H1 (cell line): ENCODE data around the gene TNP2. TPM values are rescaled to one million over a fixed set of nuclear protein-coding genes. Genes with fewer than 3 reads are reported as not detected.

Experiments
- CTCF ChIA-PET: fragments of 300-600 bp; sonication (Branson Sonifier 250); formaldehyde crosslinking; loops from one replicate; lab custom pipeline; 2021; ENCODE audit not compliant: partially characterized antibody; lab: Charles Lee
- POLR2A ChIA-PET: fragments of 300-600 bp; sonication (Branson Sonifier 250); formaldehyde crosslinking; loops from one replicate; lab custom pipeline; 2021; ENCODE audit warnings: inconsistent platforms; ENCODE audit not compliant: partially characterized antibody; lab: Charles Lee
- DNase-seq, 2 experiments: peaks; one replicate each; pipeline versions ENCODE4 v3.0.0 to v3.0.0-alpha.2; 2010 to 2022; ENCODE audit warnings: low spot score in 2 of 2, low read depth in 1 of 2, mixed read lengths in 1 of 2
- FAIRE-seq: peaks from 2 replicates; lab custom pipeline; 2011; peaks lifted over from hg19 to GRCh38; lab: Jason Lieb, UNC
- H2AFZ ChIP-seq: 2 replicates; pipeline ENCODE4 v1.8.1; 2012; ENCODE audit warnings: low read length, inconsistent platforms
- H2AK5ac ChIP-seq: 2 replicates; pipeline ENCODE4 v1.6.1; 2013; ENCODE audit warnings: low read depth, low read length
- H2BK120ac ChIP-seq: replicated peaks from 2 replicates; pipeline ENCODE3; 2013; ENCODE audit warnings: low read depth, low read length, inconsistent platforms
- H2BK12ac ChIP-seq: 2 replicates; pipeline ENCODE4 v1.6.1; 2013; ENCODE audit warnings: low read depth, low read length
- H2BK15ac ChIP-seq: 2 replicates; pipeline ENCODE4 v1.6.1; 2013; ENCODE audit warnings: low read length
- H2BK20ac ChIP-seq: 2 replicates; pipeline ENCODE4 v1.6.1; 2013; ENCODE audit warnings: low read length
- H2BK5ac ChIP-seq: 2 replicates; pipeline ENCODE4 v1.6.1; 2013; ENCODE audit warnings: low read depth, low read length
- H3K14ac ChIP-seq: 2 replicates; pipeline ENCODE4 v1.6.1; 2013; ENCODE audit warnings: inconsistent platforms; ENCODE audit not compliant: insufficient read length
- H3K18ac ChIP-seq: 2 replicates; pipeline ENCODE4 v1.6.1; 2013; ENCODE audit warnings: low read length; ENCODE audit errors: extremely low read depth
- H3K23ac ChIP-seq: 2 replicates; pipeline ENCODE4 v1.6.1; 2013; ENCODE audit warnings: inconsistent platforms; ENCODE audit not compliant: insufficient read length
- H3K23me2 ChIP-seq: 2 replicates; pipeline ENCODE4 v1.6.1; 2013; ENCODE audit warnings: low read depth, low read length
- H3K27ac ChIP-seq: 2 replicates; pipeline ENCODE4 v1.6.1; 2011; ENCODE audit warnings: low read depth, low read length, inconsistent platforms
- H3K27me3 ChIP-seq, 4 experiments: replicated peaks in 1 of 4; 1 replicate in 1 of 4; 2 replicates in 3 of 4; pipeline versions ENCODE4 v1.6.1 to v1.8.1; 2011 to 2013; ENCODE audit warnings: low read length in 3 of 4, mild to moderate bottlenecking in 3 of 4, inconsistent platforms in 2 of 4, mixed read lengths in 2 of 4, moderate library complexity in 1 of 4; ENCODE audit not compliant: control insufficient read depth in 3 of 4, insufficient read depth in 3 of 4; ENCODE audit errors: extremely low read depth in 1 of 4
- H3K36me3 ChIP-seq, 4 experiments: 2 replicates each; pipeline versions ENCODE4 v1.6.1 to v1.8.1; 2011 to 2013; ENCODE audit warnings: mild to moderate bottlenecking in 4 of 4, low read length in 3 of 4, moderate library complexity in 2 of 4, control low read depth in 1 of 4, inconsistent platforms in 1 of 4; ENCODE audit not compliant: insufficient read depth in 4 of 4, control insufficient read depth in 2 of 4
- H3K4ac ChIP-seq: replicated peaks from 2 replicates; pipeline ENCODE3; 2013; ENCODE audit warnings: low read length, low read depth, mixed read lengths, inconsistent platforms; ENCODE audit not compliant: insufficient read length
- H3K4me1 ChIP-seq, 4 experiments: replicated peaks in 1 of 4; 1 replicate in 1 of 4; 2 replicates in 3 of 4; pipeline versions ENCODE4 v1.6.1 to v1.8.1; 2011 to 2013; ENCODE audit warnings: low read length in 3 of 4, inconsistent platforms in 2 of 4, mixed read lengths in 1 of 4; ENCODE audit not compliant: insufficient read depth in 4 of 4, control insufficient read depth in 3 of 4
- H3K4me2 ChIP-seq, 2 experiments: 2 replicates each; pipeline versions ENCODE4 v1.6.1 to v1.8.1; 2011 to 2013; ENCODE audit warnings: low read depth in 2 of 2, low read length in 2 of 2, control low read depth in 1 of 2, inconsistent platforms in 1 of 2, mild to moderate bottlenecking in 1 of 2; ENCODE audit not compliant: insufficient read depth in 1 of 2
- H3K4me3 ChIP-seq, 4 experiments: fragments of 200-600, 300-600 bp in 1 of 4; sonication (generic), shearing (Covaris generic), sonication (Bioruptor Twin) in 1 of 4; 2 replicates each; pipeline versions ENCODE4 v1.5.1 to v1.8.1; 2011 to 2016; ENCODE audit warnings: low read length in 4 of 4, low read depth in 3 of 4, control low read depth in 2 of 4, inconsistent platforms in 2 of 4, mild to moderate bottlenecking in 2 of 4, mixed read lengths in 1 of 4, moderate library complexity in 1 of 4; ENCODE audit not compliant: insufficient read depth in 2 of 4; ENCODE audit errors: extremely low read depth in 1 of 4
- H3K56ac ChIP-seq: replicated peaks from 2 replicates; pipeline ENCODE3; 2013; ENCODE audit warnings: low read depth, mild to moderate bottlenecking, mixed read lengths, low read length, inconsistent platforms; ENCODE audit not compliant: insufficient read length
- H3K79me1 ChIP-seq: 2 replicates; pipeline ENCODE4 v1.6.1; 2013; ENCODE audit warnings: low read depth, low read length, control low read depth
- H3K79me2 ChIP-seq, 2 experiments: 2 replicates each; pipeline versions ENCODE4 v1.6.1 to v1.8.1; 2012 to 2013; ENCODE audit warnings: low read length in 2 of 2, mild to moderate bottlenecking in 2 of 2, inconsistent platforms in 1 of 2; ENCODE audit not compliant: insufficient read depth in 2 of 2, control insufficient read depth in 1 of 2
- H3K9ac ChIP-seq, 4 experiments: replicated peaks in 1 of 4; 1 replicate in 1 of 4; 2 replicates in 3 of 4; pipeline versions ENCODE4 v1.6.1 to v1.8.1; 2011 to 2013; ENCODE audit warnings: low read depth in 3 of 4, low read length in 3 of 4, control low read depth in 2 of 4, mild to moderate bottlenecking in 2 of 4, moderate library complexity in 2 of 4, inconsistent platforms in 1 of 4; ENCODE audit errors: extremely low read depth in 1 of 4
- H3K9me3 ChIP-seq, 2 experiments: 2 replicates each; pipeline versions ENCODE4 v1.6.1 to v1.8.1; 2012 to 2013; ENCODE audit warnings: mild to moderate bottlenecking in 2 of 2, moderate library complexity in 2 of 2, control low read depth in 1 of 2, inconsistent platforms in 1 of 2, low read depth in 1 of 2, low read length in 1 of 2, mixed read lengths in 1 of 2; ENCODE audit not compliant: insufficient read depth in 2 of 2
- H4K20me1 ChIP-seq, 2 experiments: replicated peaks in 1 of 2; 2 replicates each; pipeline versions ENCODE3 to v1.8.1; 2011 to 2013; ENCODE audit warnings: inconsistent platforms in 2 of 2, low read length in 2 of 2, mild to moderate bottlenecking in 1 of 2; ENCODE audit not compliant: insufficient read depth in 2 of 2, control insufficient read depth in 1 of 2
- H4K5ac ChIP-seq: 2 replicates; pipeline ENCODE4 v1.6.1; 2013; ENCODE audit warnings: low read length, low read depth, mixed read lengths, inconsistent platforms; ENCODE audit not compliant: insufficient read length
- H4K8ac ChIP-seq: 2 replicates; pipeline ENCODE4 v1.8.0; 2013; ENCODE audit warnings: mild to moderate bottlenecking, moderate library complexity, low read length, inconsistent platforms; ENCODE audit not compliant: insufficient read depth; ENCODE audit errors: extremely low read depth
- H4K91ac ChIP-seq: replicated peaks from 2 replicates; pipeline ENCODE3; 2013; ENCODE audit warnings: low read length, mixed read lengths, inconsistent platforms; ENCODE audit not compliant: insufficient read length
- BRCA1 ChIP-seq: IDR thresholded peaks from 2 replicates; pipeline ENCODE4 v1.6.1; 2012; ENCODE audit warnings: low read depth, low read length, improper control_type of control experiment
- FOSL1 ChIP-seq: IDR thresholded peaks from 2 replicates; pipeline ENCODE4 v1.6.1; 2011; ENCODE audit warnings: mild to moderate bottlenecking, low read depth, low read length, moderate library complexity; ENCODE audit not compliant: insufficient read depth
- POU5F1 ChIP-seq: IDR thresholded peaks from 2 replicates; pipeline ENCODE4 v1.6.1; 2011; ENCODE audit warnings: low read depth, mild to moderate bottlenecking, low read length, moderate library complexity
- SP2 ChIP-seq: IDR thresholded peaks from 2 replicates; pipeline ENCODE4 v1.6.1; 2012; ENCODE audit warnings: mild to moderate bottlenecking, low read length, inconsistent platforms
- TBP ChIP-seq: IDR thresholded peaks from 2 replicates; pipeline ENCODE4 v1.6.1; 2011; ENCODE audit warnings: low read depth, low read length, improper control_type of control experiment
- TCF12 ChIP-seq: IDR thresholded peaks from 2 replicates; pipeline ENCODE4 v1.6.1; 2011; ENCODE audit warnings: low read depth, mild to moderate bottlenecking, low read length
- TEAD4 ChIP-seq: IDR thresholded peaks from 2 replicates; pipeline ENCODE4 v1.6.1; 2012; ENCODE audit warnings: low read depth, low read length, inconsistent platforms, mixed read lengths
- USF2 ChIP-seq: IDR thresholded peaks from 2 replicates; pipeline ENCODE4 v1.6.1; 2011; ENCODE audit warnings: low read length, improper control_type of control experiment
- WGBS, 2 experiments: shearing (Covaris generic) in 1 of 2; methylation state at CpG; one replicate each; pipeline versions ENCODE4 v1.1.6 to v1.1.7; 2013 to 2015; ENCODE audit warnings: low lambda C conversion rate in 2 of 2, mixed read lengths in 2 of 2, inconsistent platforms in 1 of 2, low coverage in 1 of 2, missing lambda C conversion rate in 1 of 2; ENCODE audit not compliant: insufficient replicate concordance in 2 of 2, insufficient coverage in 1 of 2, insufficient read length in 1 of 2; ENCODE audit errors: extremely low coverage in 1 of 2, missing lambda C conversion rate in 1 of 2; 5-methylcytosine and 5-hydroxymethylcytosine counted together
- polyA plus RNA-seq, 7 experiments: library from polyadenylated mRNA; depleted of rRNA in 3 of 7; stranded (reverse) in 5 of 7; unstranded in 2 of 7; fragments of >200 nt in 5 of 7; fragments of 200-250 nt in 2 of 7; gene quantifications; 1 replicate in 5 of 7; 2 replicates in 1 of 7; 4 replicates in 1 of 7; pipeline versions ENCODE4 v1.2.1 to v1.2.3, GENCODE V29; 2011 to 2013; ENCODE audit warnings: missing spikeins in 2 of 7, mixed read lengths in 2 of 7
- total RNA-seq: library from RNA; stranded (reverse); fragmentation: NEBNext Ultra II Directional; extraction: Animal tissue kit (Norgen Biotek cat#: 25700); gene quantifications from 2 replicates; pipeline ENCODE4 v1.2.1, GENCODE V29; 2021

TNP2 gene
- total and polyA plus RNA-seq, 2 of the 8 experiments (the other 6 are each of a cell fraction or from before 2014, with no cell fraction given), result not detected

GRCh38 chr16:11232852-11233726 lies 36.0 kb downstream of the TNP2 start:
- Histone ChIP-seq H2BK20ac (0 out of 2 replicates have a peak overlapping the region, but pooled peaks have one; percentile 72), H3K18ac (peak overlapping the region; percentile 71; the same call in 1 of the 2 replicates), H2BK120ac (no peak overlapping the region), H3K4me3 (peak overlapping the region in 1 of 4 experiments; percentile 27; a peak in 1 of 8 replicates), H3K56ac (no peak overlapping the region), H2BK12ac (peak overlapping the region; percentile 39; the same call in 1 of the 2 replicates), H3K79me1 (no peaks in the 10 kb centered on the region), H2AK5ac (no peak overlapping the region), H3K23me2 (no peaks in the 10 kb centered on the region), H3K9ac (no peak overlapping the region; a peak in 1 of 7 replicates), H3K36me3 (no peaks in the 10 kb centered on the region), H3K4me1 (peaks cover 0 to 4% (median 1%) of the 10 kb centered on the region in 4 experiments; a peak in 3 of 7 replicates), H3K79me2 (no peaks in the 10 kb centered on the region), H3K27me3 (no peaks in the 10 kb centered on the region), H4K20me1 (no peaks in the 10 kb centered on the region), H2BK5ac (peak overlapping the region; percentile 60; the same call in 1 of the 2 replicates), H4K8ac (no peak overlapping the region), H4K91ac (no peak overlapping the region), H2BK15ac (peak overlapping the region; percentile 92; the same call in 1 of the 2 replicates), H2AFZ (peak overlapping the region; percentile 46; the same call in 1 of the 2 replicates), H3K4me2 (peak overlapping the region; percentile 1 to 48; a peak in 3 of 4 replicates), H4K5ac (no peak overlapping the region), H3K23ac (no peak overlapping the region), H3K4ac (no peak overlapping the region), H3K9me3 (no peaks in the 10 kb centered on the region), H3K14ac (no peak overlapping the region), H3K27ac (no peak overlapping the region)
- TF ChIP-seq USF2, result 0 out of 2 replicates have a peak, but pooled peaks have one; percentile 2
- TF ChIP-seq FOSL1, result no peak
- TF ChIP-seq TCF12, result no peak
- peak; percentile 30; the same call in 1 of the 2 replicates for TF ChIP-seq TBP
- no peak for TF ChIP-seq BRCA1
- no peak for TF ChIP-seq SP2
- TF ChIP-seq TEAD4, result no peak
- TF ChIP-seq POU5F1, result no peak
- FAIRE-seq (no peak), DNase-seq (peak in 1 of 2 experiments; percentile 69)
- 55% methylated on average over 29 of the region's 35 CpGs; no CpG with 5 or more reads in 1 of the 2 experiments for WGBS, 2 experiments
- POLR2A ChIA-PET, result interaction anchor here (1.1 kb wide), 1 partner anchor 127 kb away, joined by 3 read pairs; no protein-coding TSS in a partner anchor
- CTCF ChIA-PET, result interaction anchor here (1.1 to 1.4 kb wide), 4 partner anchors 9 to 150 kb away, joined by 3 to 4 read pairs (median 4); no protein-coding TSS in a partner anchor
